Esophagus mucosa (tissue), 1 donor: Measurements from ENCODE around the gene PTPN1. TPM values are rescaled to one million over a fixed set of nuclear protein-coding genes. Genes with fewer than 3 reads are reported as not detected.
"Not testable (repeated sequence)": the region's sequence is repeated elsewhere in the genome, so short reads cannot be mapped to it uniquely, and the experiment has no call there.

Experiments
- ATAC-seq: fragments of 200-7000 bp; cut with Tn5 transposase; one replicate; pipeline ENCODE4 v1.9.1; 2020
- total RNA-seq: library from RNA; stranded (reverse); gene quantifications from one replicate; pipeline ENCODE4 v1.2.4, GENCODE V29; 2023
- donor health status: DM: yes; HTN: yes; CAD: no.

PTPN1 gene
- total RNA-seq, 1 donor from 2014 or later = 23.3 TPM

DNA sequence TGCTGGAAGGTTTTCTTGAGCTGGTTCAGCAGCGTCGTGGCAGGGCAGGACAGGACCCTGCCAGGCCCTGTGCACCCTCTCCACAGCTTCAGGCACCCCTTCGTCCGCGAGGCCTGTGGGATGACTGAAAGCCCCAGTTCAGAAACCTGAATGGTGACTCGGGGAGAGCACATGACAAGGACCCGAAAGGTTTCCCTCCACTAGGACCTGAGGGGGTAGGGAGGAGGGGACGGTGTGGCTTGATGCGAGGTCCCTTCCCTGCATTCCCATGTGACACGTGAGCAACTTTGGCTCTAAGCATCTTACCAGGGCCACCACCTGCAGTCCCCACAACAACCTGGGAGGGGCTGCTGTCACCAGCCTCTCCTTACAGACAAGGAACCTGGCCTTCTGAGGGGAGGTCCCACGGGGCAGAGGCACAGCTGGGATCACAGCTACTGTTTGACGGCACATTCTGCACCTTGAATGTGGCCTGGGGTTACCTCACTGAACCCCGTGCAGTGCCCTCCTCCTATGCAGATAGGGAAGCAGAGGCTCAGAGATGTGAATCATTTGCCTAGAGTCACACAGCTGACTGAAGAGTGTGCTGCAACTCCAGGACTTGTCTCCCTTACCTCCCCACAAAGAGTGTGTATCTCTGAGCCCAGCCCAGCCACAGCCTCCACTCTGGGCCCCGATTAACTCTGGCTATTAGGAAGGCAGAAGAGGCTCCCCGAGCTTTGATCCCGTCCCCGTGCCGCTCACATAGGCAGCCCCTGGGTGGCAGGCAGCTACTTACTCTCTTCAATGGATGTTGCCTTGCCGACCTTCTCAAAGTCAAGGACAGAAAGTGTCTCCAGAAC is 84.6 kb downstream of the PTPN1 start:
- peak; percentile 18 for ATAC-seq

DNA sequence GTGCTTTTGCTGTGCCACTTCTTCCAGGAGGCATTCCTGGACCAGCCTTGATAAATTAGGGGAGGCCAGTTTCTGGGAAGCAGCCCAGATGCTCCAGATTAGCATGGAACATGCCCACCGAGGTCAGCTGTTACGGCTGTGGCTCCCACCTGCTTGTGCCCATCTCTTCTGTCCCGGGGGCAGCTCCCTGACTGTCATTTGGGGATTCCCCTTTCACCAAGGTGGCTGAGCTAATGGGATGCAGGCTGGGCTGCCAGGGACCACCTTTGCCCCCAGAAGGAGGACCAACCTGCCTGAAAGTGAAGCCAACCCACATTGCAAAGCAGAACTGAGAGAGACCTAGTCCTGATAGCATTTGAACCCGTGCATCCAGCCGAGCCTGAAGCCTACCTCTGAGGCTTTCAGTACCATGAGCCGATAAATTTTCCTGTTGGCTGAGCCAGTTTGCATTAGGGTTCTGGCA is 85.3 kb downstream of the PTPN1 start:
- no peak for ATAC-seq

DNA sequence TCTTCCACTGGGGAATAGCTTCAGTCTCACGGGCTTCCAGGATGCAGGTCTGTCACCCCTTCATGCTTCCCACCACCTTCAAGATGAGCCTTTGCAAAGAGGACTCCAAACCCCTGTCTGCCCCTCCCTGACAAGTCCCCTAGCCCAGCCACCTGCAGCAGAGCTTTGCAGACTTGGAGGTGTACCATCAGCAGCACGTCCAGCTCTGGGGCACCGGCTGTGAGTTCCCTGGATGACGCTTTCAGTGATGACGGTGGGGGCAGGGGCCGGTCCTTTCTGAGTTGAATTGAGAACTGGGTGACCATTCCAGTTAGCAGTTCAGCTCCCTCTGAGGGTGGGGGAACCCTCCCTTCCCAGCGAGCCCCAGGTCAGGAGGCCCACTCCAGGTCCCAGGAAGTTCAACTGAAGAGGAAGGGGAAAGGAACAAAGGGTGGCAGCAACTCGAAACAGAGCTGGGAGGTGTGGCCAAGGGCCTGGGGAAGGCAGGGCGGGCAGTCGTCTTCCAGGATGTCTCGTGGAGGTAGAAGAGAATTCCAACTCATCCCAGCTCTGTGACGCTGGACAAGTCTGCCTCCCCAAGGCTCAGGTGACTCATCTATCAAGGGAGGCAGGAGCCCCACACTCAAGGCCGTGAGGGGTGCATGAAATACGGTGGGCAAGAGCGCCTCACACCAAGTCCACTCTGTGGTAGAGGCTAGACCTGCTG is 86.0 kb downstream of the PTPN1 start:
- peak; percentile 5 for ATAC-seq

DNA sequence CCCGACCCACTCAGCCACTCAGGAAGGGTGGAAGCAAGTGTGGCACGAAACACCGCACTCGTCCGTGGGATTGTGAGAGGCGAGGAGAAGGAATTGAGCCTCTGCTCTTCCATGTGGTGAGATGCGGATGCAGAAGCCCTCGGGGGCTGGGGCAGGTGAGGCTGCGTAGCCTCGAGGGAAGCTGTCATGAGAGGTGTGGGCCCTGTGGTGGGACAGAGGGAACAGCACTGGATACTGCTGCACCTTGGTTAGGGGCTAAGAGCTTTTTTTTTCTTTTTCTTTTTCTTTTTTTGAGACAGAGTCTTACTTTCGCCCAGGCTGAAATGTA is 86.5 kb downstream of the PTPN1 start:
- no peak for ATAC-seq

DNA sequence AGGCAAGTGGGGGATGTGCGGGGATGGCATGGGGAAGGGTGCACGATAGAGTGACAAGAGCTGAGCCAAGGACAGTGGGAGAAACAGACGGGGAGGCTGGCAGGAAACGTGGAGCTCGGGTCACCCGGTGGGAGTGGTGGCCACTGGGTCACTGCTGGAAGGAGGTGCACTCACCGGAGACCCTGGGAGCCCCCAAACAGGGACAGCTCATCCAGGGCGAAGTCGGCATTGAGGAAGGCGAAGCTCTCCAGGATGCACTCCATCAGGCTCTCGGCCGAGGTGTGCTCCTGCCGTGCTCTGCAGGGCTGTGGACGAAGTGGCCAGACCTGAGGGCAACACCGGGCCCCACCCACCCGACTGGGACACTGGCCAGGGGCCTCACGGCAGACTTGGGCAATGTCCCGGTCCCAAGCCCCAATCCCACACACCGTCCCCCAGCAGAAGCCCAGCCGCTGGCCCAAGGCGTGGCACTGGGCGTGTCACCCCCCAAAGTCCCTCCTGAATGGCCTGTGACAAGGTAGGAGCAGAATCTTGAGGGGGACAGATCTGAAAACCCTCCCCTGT is 87.3 kb downstream of the PTPN1 start:
- no peak for ATAC-seq

DNA sequence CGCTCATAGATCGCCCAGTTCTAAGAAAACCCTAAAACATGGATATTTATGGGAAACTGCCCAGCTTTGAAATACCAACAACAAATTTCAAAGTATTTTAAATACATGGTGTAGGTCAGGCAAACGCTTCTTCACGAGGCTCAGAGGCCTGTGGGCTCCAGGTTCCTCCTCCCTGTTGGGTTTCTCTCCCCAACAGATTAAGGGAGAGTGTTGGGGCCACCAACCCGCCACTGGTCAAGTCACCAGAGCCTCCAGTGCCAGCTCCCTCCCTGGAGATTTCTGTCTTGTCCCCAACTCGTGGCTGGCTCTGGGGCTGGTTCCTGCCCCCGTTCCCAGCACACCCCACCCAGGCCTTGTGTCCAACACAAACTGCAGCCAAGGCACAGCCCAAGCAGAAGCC is 87.9 kb downstream of the PTPN1 start:
- no peak for ATAC-seq

DNA sequence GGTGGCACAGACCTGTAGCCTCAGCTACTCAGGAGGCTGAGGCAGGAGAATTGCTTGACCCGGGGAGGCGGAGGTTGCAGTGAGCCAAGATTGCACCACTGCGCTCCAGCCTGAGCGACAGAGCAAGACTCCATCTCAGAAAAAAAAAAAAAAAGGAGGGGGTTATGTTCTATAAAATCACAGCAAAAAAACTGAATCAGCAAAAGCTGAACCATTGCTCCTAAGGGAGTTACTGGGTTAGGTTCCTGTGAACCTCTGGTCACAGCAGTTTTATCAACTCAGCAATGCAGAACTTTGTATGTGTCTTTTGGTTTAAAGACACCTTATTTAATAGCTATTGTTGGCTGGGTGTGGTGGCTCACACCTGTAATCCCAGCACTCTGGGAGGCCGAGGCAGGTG is 88.6 kb downstream of the PTPN1 start:
- not testable (repeated sequence) for ATAC-seq

DNA sequence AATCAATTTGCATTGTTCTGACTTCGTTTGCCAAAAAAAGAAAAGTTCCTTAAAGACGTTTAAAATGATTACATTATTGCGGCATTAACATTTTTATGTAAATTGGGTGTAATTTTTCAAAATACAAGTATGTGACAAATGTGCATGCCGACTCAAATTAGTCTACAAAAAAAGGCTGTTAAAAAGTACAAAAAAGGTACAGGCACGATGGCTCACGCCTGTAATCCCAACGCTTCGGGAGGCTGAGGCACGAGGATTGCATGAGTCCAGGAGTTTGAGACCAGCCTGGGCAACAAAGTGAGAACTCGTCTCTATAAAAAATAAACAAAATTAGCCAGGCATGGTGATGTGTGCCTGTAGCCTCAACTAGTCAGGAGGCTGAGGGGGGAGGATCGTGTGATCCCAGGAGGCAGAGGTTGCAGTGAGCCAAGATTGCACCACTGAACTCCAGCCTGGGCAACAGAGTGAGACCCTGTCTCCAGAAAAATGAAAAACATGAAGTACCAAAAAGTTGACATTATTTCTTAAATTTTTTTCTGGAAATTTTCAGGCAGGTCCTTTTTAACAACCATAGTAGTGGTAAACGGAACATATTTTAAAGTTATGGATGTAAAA is 90.2 kb downstream of the PTPN1 start:
- no peak for ATAC-seq

DNA sequence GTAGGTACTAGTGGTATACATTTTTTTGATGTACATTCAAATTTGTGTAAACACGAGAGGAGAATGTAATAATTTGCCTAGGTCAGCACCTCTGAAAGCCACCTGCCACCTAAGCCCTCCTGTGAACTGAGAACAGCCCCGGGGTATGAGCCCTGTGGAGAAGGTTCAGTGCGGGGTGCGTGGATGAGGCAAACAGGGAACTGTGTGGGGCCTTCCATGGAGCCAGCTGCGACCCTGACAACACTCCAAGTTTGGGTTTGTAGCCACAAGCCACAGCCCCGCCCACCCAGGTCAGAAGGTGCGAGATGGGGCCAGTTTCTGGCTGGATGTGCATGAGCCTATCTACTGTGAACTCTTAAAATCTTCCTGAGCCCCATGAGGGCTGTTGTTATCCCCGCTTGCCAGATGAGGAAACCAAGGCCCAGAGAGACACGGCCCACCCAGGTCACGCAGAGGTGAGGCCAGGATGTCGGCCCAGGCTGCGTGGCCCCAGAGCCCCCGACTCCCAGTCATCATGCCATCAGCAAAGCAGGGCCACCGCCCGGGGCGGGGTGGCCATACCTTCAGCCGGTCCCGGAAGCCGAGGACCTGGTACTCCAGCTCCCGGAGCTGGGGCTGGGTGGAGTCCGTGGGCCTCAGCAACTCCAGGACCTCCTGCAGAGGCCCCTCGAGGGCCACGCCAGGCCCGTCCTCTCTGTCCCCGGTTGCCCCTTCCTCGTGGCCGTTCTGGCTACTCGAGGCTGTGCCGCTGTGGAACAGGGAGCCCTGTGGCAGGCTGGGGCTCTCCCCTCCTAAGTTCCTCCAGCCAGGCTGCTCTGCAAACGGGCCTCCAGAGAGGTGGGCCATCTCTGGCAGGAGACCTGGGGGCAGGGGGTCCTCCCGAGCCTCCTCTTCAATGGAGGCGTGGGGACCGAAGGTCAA is 91.6 kb downstream of the PTPN1 start:
- peak; percentile 23 for ATAC-seq

DNA sequence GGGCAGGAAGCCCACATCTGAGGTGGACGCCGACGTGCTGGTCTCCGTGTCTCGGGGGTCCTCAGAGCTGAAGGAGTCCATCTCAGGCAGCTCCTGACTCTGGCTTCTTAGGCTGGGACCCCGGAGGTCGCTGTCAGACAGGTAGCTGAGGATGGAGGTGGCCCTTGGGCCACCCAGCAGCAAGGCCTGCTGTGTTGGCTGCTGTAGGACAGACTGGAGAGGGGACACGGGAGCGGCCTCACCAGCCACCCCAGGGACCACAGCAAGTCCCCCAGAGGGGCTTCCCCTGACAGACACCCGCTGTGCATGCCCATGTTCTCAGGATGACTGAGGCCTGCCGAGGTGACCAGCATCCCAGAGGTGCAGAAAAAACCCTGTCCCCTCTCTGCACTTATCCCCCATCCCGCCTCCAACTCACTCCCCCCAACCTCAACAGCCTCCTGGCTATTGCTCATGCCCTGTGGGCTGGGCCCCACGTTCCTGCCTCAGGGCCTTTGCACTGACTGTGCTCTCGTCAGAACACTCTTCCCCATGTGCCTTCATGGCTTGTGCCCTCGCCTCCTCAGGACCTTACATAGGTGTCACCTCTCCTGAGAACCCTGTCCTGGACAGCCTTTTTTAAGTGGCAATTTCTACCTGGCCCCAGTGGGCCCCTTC is 92.4 kb downstream of the PTPN1 start:
- ATAC-seq = no peak

DNA sequence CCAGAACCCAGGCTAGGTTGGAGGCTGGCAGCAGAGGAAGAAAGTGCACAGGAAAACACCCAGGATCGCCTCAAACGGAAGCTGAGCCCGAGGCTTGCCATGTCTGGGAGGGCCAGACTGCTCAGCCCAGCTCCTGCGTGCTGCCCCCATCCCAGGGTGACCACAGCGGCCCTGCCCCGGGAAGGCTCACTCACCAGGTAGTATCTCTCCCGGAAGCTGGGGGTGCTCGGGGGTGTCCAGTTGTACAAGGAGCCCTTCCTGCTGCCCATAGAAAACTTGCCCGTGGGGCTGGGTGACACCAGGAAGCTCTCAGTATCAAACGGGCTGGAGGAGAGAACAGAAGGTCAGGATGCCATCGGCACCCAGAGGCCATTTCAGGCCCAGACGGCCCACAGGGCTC is 94.3 kb downstream of the PTPN1 start:
- ATAC-seq = no peak

DNA sequence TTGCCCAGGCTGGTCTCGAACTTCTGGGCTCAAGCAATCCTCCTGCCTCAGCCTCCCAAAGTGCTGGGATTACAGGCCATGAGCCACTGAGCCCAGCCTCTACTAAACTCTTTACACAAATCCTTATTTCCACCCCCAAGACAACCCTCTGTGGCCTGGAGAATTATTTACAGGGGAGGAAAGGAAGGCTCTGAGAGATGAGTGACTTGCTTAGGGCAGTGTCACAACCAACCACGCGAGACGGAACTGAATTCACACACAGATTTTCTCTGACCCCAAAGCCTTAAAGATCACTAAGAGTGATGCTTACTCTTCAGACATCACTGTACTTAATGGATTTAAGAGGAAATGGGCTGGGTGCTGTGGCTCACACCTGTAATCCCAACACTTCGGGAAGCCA is 95.0 kb downstream of the PTPN1 start:
- no peak for ATAC-seq

DNA sequence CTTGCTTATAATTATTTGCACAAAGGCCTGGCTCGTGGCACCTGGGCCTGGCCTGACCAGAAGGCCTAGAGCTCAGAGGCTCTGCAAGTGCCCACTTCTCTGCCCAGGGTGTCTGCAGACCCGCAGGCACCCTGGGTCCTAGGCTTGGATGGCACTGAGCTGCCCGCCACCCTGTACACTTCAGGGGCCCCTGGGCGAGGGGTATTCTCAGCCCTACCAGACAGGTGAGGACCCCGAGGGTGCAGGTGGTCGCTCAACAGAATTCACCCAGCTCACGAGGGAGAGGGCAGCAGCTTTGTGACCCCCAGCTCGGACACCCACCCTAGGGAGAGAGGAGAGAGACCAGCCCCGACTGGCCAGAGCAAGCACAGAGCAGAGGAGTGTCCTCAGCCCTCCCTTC is 97.3 kb downstream of the PTPN1 start:
- ATAC-seq = no peak

DNA sequence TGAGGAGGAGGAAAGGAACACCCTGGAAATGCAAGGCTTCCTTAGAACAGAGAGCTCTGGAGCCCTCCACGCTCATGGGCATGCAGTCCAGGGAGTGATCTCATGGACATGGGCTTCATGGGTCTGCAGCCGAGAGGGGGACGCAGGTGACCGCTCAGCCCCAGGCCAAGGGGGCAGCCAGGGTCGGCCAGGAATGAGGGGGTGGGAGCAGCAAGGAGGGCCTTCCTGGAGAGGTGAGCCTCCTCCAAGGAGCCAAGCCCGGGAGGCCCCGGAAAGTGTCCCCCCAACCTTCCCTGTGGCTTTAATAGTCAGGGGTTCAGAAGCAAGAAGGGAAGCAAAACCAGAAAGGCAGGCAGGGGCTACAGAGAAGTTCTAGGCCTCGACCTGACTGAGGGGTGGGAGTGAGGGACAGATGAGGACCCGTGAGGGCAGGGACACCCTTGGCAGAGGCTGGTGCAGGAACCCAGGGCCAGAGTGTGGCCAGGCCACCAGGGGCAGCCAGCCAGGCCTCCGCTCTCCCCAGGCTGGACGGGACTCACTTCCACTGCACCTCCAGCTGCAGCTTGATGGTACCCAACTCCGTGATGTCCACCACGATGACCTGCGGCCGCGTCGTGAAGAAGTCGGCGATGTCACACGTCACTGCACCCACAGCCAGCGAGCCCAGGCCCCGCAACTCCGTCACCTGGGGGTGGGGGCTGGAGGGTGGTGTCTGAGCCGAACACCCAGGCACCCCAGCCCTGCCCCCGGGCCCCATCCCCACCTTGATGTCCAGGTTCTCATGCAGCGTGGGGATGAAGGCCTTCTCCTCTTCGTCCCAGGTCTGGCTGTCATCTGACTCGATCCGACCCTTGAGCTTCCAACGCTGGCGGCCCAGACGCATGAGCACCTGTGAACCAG is 97.9 kb downstream of the PTPN1 start:
- ATAC-seq = no peak

DNA sequence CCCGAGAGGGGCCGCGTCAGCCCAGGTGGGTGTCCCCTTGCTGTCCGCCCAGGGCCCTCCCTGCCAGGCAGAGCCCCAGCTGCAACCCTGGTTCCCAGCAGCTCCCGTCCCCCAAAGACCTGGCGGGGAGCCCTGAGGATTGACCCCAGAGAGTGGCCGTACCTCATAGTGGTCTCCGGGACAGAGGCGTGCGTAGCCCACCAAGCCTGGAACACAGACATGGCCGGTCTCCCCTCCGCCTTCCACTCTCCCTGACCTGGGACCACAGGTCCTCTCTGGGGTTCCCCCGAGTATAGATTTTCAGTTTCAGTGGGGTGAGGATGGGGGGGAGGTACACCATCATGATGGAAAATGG is 98.5 kb downstream of the PTPN1 start:
- ATAC-seq = no peak

DNA sequence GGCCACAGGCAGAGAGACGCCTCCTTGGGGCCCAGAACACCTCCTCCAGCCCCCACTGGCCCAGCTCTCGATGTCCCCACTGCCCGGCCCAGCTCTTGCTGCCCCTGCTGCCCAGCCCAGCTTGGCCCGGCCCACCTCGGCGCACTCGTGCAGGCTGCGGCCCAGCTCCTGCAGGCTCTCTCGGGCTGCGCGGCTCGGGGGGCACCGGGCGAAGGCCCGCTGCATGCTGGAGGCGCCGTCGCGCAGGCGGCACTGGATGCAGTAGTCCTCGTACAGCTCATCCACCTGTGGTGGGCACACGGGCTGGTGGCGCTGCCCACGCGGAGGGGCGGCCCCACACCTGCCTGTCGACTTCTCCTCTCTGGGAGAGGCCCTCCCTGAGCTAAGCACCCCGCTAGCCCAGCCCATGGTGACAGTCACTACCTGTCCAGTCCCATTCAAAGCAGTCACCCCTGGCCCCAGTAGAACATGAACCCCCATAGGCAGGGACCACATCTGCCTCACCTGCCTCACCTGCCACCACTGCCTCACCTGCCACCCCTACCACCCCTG is 99.3 kb downstream of the PTPN1 start:
- no peak for ATAC-seq

DNA sequence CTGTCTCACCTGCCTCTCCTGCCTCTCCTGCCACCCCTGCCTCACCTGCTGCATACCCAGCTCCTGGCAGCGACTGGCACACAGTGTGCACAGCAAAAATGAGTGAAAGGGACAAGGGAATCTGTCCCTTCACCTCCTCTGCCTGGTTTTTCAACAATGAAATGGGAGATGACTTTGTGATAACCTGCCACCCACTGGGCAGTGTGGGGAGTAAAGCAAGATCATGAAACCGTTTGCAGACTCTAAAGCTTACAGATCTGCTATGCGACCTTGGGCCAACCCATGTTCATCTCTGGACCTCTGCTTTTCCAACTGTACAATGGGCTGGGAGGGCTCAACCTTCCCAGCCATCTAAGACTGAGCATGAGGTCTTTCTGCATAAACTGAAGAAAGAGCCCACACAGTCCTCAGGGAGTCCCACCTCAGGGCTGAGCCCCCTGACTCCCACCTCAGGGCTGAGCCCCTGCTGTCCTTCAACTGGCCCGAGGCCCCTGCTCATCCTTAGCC is 100.1 kb downstream of the PTPN1 start:
- peak; percentile 30 for ATAC-seq

DNA sequence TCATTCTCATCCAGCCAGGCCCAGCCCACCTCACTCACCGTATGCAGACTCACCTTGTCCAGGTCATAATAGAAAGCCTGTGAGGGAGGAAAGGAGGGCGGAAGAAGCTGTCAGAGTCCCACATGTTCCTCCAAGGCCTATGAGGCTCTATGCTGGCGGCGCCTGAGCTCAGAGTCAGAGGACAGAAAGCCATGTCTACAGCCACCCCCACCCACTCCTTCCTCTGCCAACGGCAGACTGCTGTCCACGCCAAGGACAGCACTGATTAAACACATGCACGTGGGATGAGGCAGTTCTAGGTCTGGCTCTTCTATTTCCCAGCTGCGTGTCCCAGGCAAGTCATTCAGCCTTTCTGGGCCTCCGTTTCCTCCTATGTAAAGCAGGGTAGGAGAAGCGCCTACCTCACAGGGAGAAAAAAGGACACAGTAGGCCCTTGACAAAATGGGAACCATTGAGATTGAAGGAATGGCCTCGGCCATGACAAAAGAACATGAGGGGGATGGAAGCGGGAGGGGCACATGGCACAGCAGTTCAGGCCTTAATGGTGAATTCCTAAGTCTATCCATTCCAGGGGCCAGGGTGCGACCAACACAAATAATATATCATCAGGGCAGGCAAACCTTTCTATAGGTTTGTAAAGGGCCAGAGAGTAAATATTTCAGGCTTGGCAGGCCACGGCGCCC is 101.1 kb downstream of the PTPN1 start:
- no peak for ATAC-seq

DNA sequence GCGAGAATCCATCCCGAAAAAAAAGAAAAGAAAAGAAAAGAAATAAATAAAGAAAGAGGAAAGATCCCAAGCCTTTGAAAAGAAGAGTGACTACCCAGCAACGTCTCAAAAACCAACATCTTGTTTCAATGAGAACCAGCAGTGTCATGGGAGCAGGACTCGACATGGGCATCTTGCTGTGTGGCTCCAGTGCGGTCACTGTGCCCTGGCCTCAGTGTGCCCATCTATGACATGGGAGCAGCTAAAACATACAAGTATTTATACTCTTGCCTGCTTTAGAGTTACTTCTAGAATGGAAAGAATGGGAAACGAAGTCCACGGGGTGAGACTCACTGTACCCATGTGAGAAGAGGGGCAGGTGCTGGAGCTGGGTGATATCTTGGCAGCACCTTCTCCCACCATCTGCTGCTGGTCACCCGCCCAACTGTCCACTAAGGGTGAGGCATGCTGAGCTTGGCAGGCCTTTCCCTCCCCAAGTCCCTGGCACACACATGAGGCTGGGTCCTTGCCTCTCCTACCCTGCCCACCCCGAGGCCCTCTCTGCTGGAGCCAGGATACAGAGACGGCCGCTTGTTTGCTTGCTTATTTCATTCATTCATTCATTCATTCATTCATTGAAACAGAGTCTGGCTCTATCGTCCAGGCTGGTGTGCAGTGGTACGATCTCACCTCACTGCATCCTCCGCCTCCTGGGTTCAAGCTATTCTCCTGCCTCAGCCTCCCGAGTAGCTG is 103.4 kb downstream of the PTPN1 start:
- ATAC-seq = no peak
